ENCODE measurements around the gene STARD13. TPM values are rescaled to one million over a fixed set of nuclear protein-coding genes. Genes with fewer than 3 reads are reported as not detected.
"Not testable (repeated sequence)": the region's sequence is repeated elsewhere in the genome, so short reads cannot be mapped to it uniquely, and the experiment has no call there.

Gene STARD13
- total and polyA plus RNA-seq, 9 donors, result 7.2 to 31.5 (median 14.0) TPM

GRCh38 chr13:33249066-33249465 lies 36.5 kb downstream of the STARD13 start:
- H3K4me3 ChIP-seq, result no peak overlapping the region
- no peaks in the 10 kb centered on the region for H3K9me3 ChIP-seq
- intact Hi-C loops (cut with DNase I), result no loop called here
- 87 to 90% (median 88%) methylated on average over 6 of the region's 6 CpGs for WGBS, 3 donors
- no peak overlapping the region for H3K27ac ChIP-seq
- H3K4me1 ChIP-seq (ENCODE audit: insufficient read depth), result no peaks in the 10 kb centered on the region
- no peaks in the 10 kb centered on the region for H3K27me3 ChIP-seq
- no peaks in the 10 kb centered on the region for H3K36me3 ChIP-seq
- TF ChIP-seq EP300 (IDR thresholded peaks at IDR 0.05) (no peak), POLR2A (IDR thresholded peaks at IDR 0.05) (no peak), CTCF (IDR thresholded peaks at IDR 0.05) (no peak)
- DNase-seq, result no peak

- no peaks in the 10 kb centered on the region for H3K36me3 ChIP-seq
- no peak overlapping the region for H3K4me3 ChIP-seq
- intact Hi-C loops (cut with DNase I), result no loop called here
- WGBS, 3 donors, result 85 to 93% (median 86%) methylated on average over 1 of the region's 1 CpG
- no peak for TF ChIP-seq POLR2A (IDR thresholded peaks at IDR 0.05)
- no peak for TF ChIP-seq CTCF (IDR thresholded peaks at IDR 0.05)
- TF ChIP-seq EP300 (IDR thresholded peaks at IDR 0.05), result no peak
- no peaks in the 10 kb centered on the region for H3K9me3 ChIP-seq
- H3K27me3 ChIP-seq, result no peaks in the 10 kb centered on the region
- DNase-seq, result no peak
- no peaks in the 10 kb centered on the region for H3K4me1 ChIP-seq (ENCODE audit: insufficient read depth)
- H3K27ac ChIP-seq, result no peak overlapping the region
Measured at GRCh38 chr13:33245505-33246158, 39.9 kb downstream of the STARD13 start.

GRCh38 chr13:33244907-33245287 lies 40.7 kb downstream of the STARD13 start:
- Histone ChIP-seq H3K36me3 (no peaks in the 10 kb centered on the region), H3K9me3 (no peaks in the 10 kb centered on the region), H3K4me1 (ENCODE audit: insufficient read depth) (no peaks in the 10 kb centered on the region), H3K27me3 (no peaks in the 10 kb centered on the region), H3K4me3 (no peak overlapping the region), H3K27ac (no peak overlapping the region)
- no peak for TF ChIP-seq EP300 (IDR thresholded peaks at IDR 0.05)
- intact Hi-C loops (cut with DNase I), result no loop called here
- 72 to 97% (median 95%) methylated on average over 4 of the region's 4 CpGs for WGBS, 3 donors
- no peak for DNase-seq

- no peaks in the 10 kb centered on the region for H3K4me1 ChIP-seq (ENCODE audit: insufficient read depth)
- WGBS, 3 donors, result 91 to 95% (median 93%) methylated on average over 3 of the region's 3 CpGs
- TF ChIP-seq EP300 (IDR thresholded peaks at IDR 0.05), result no peak
- TF ChIP-seq CTCF (IDR thresholded peaks at IDR 0.05), result no peak
- TF ChIP-seq POLR2A (IDR thresholded peaks at IDR 0.05), result no peak
- H3K4me3 ChIP-seq, result no peak overlapping the region
- H3K27me3 ChIP-seq, result no peaks in the 10 kb centered on the region
- H3K27ac ChIP-seq, result no peak overlapping the region
- intact Hi-C loops (cut with DNase I), result no loop called here
- DNase-seq, result no peak
- H3K36me3 ChIP-seq, result no peaks in the 10 kb centered on the region
- no peaks in the 10 kb centered on the region for H3K9me3 ChIP-seq
Measured at GRCh38 chr13:33244210-33244906, 41.2 kb downstream of the STARD13 start.

GRCh38 chr13:33242984-33243617 lies 42.5 kb downstream of the STARD13 start:
- 92 to 100% (median 98%) methylated on average over 2 of the region's 2 CpGs for WGBS, 3 donors
- no peak overlapping the region for H3K4me3 ChIP-seq
- no peaks in the 10 kb centered on the region for H3K36me3 ChIP-seq
- H3K27ac ChIP-seq, result no peak overlapping the region
- no peak for DNase-seq
- no peaks in the 10 kb centered on the region for H3K27me3 ChIP-seq
- intact Hi-C loops (cut with DNase I), result no loop called here
- no peaks in the 10 kb centered on the region for H3K9me3 ChIP-seq
- H3K4me1 ChIP-seq (ENCODE audit: insufficient read depth), result no peaks in the 10 kb centered on the region
- TF ChIP-seq CTCF (IDR thresholded peaks at IDR 0.05) (no peak), POLR2A (IDR thresholded peaks at IDR 0.05) (no peak), EP300 (IDR thresholded peaks at IDR 0.05) (no peak)

GRCh38 chr13:33242372-33242771 lies 43.2 kb downstream of the STARD13 start:
- intact Hi-C loops (cut with DNase I); H3K4me3 ChIP-seq; DNase-seq; H3K36me3 ChIP-seq; H3K4me1 ChIP-seq (ENCODE audit: insufficient read depth); H3K27ac ChIP-seq; H3K9me3 ChIP-seq; H3K27me3 ChIP-seq: not testable (repeated sequence)
- 67 to 82% (median 69%) methylated on average over 4 to 6 of the region's 6 CpGs for WGBS, 3 donors
